GM19395 (cell line): ENCODE measurements around the gene PSME1.
A peak's percentile ranks its signal among the peaks of the same experiment; 100 is the strongest.

Experiments used
- ATAC-seq: cut with Tn5 transposase; IDR thresholded peaks from one replicate; pipeline ENCODE4 v1.9.1; 2021; ENCODE audit warnings: mild to moderate bottlenecking, moderate library complexity; ENCODE audit not compliant: unreplicated experiment

Gene PSME1

DNA sequence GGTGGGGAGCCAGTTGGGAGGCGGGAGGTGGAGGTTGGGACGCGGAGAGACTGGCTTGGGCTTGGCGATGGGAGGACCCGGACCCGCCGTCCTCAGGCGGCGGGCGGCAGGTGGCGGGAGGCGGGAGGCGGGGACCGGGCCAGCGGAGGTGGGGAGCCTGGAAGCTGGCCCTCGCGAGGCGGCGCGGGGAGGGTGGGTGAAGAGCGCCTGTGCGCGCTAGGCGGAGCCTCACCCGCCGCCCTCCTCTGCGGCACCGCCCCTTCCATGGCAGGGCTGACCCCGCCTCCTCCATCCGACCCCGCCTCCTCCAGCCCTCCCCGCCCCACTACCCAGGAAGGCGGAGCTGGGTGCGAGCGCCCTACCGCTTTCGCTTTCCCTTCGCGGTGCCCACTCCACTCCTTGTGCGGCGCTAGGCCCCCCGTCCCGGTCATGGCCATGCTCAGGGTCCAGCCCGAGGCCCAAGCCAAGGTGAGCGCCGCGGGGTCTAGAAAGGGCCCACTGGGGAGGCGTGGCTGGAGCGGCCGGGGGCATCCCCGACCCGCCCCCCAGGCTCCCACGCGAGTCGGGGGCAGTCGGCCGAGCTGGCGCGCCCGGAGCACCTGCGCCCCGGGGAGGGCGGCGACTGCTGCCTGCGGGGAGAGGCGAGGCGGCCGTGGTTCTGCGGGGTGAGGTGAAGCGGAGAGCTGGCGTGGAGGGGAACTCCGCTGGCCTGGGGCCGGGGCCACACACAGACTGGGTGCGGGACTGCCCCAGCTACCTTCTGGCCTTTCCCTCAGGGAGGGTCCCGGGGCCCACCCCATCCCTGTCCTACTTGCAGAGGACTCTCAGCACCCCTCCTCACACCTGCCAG is at the start of gene PSME1:
TSS of gene PSME1 (plus strand) at position 361 of the 850 bp plus-strand sequence. CDS start at position 430, 69 bp downstream.
- peak; percentile 75 for ATAC-seq

DNA sequence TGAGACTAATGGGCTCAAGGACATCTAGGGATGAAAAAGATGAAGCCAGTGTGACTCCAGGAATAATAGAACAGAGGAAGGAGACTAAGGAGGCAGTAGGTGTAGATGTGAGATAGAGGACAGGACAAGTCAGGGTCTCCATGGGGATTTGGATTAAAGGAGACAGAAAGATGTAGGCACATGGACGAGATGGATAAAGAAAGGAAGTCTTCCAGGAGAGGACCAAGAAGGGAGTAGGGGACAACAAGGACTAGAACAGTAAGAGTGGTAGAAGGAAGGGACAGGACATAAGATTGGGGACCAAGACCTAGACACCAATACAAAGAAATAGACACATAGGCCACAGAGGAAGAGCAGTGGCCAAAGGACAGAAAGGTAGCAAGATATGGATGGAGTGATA is 49.0 kb upstream of the PSME1 start:
- no peak for ATAC-seq

GRCh38 chr14:24088095-24088494 is 47.9 kb upstream of the PSME1 start:
- no peak for ATAC-seq

DNA sequence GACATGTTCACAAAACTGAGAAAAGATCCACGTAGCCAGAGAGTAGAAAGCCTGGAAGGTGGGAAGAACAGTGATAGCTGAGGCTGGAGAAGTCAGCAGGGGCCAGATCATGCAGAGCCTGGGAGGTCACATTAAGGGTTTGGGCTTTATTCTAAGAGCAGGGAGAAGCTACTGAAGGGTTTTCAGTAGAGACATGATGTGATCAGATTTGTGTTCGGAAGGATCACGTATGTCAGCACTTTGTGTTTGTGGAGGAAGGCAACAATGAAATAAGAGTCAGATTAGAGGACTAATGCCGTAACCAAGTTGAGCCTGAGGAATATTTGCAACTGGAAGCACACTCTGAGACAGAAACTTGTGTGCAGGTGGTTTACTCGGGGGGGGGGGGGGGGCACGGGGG is 46.1 kb upstream of the PSME1 start:
- no peak for ATAC-seq

DNA sequence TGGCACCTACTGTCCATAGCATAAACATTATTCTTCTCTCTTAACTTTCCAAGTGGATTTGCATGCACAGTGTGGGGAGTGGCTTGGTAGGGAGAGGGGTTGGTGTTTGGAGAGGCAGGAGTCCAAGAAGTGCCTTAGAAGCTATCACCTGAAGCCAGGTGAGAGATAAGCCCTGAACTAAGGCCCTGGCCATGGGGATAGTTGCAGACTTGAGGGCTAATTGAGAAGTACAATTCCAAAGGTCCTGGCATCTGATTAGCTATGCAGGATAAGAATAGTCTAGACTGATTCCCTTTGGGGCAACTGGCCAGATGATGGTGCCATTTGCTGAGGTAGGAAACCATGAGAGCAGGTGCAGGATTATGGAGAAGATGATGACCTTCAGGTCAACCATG is 43.9 kb upstream of the PSME1 start:
- no peak for ATAC-seq

GRCh38 chr14:24092505-24093206 is 43.3 kb upstream of the PSME1 start:
- ATAC-seq, result no peak

GRCh38 chr14:24093207-24093900 is 42.6 kb upstream of the PSME1 start:
- ATAC-seq, result no peak

DNA sequence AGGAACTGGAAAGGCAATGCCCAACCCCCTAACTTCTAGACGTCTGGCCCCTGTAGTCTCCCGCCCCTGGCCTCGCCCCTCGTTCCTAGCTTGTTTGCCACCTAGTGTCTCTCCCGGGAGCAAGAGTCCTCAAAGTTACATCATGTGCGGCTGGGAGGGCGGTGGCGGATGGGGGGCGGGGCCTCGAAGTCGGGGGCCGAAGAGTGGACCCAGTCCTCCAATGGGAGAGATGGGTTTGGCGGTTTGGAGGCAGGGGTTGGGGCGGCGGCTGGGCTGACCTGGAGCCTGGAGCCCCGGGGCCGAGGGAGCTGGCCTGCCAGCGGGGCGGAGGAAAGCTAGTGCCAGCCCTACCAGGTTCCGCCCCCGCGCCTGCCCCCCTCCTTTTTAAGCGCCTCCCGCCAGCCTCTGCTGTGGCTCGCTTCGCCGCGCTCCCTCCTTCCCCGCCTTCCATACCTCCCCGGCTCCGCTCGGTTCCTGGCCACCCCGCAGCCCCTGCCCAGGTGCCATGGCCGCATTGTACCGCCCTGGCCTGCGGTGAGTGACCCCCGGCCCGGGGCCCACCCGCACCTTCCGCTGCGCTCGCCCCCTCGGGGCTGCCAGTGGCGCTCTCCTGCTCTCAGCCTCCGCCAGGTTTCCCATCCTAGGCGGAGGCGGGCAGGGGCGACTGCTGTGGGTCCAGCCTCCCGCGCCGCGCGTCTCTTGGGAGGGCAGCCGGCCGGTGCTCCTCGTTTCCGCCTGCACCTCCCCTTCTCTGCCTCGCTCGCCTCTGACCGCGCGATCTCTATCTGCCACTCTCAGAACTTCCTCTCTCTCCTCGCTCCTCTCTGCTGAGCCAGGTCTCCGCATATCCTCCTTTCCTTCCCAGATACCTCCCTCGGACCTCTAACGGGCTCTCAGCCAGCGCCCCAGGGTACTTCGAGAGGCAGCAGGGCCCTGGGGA is 41.8 kb upstream of the PSME1 start, which contains the start of gene PCK2:
TSS of gene PCK2 (plus strand) at position 411 of the 940 bp plus-strand sequence. CDS start at position 506, 95 bp downstream.
- ATAC-seq, result peak; percentile 52

- ATAC-seq, result peak; percentile 0
Measured at GRCh38 chr14:24094841-24095270, 41.1 kb upstream of the PSME1 start.

DNA sequence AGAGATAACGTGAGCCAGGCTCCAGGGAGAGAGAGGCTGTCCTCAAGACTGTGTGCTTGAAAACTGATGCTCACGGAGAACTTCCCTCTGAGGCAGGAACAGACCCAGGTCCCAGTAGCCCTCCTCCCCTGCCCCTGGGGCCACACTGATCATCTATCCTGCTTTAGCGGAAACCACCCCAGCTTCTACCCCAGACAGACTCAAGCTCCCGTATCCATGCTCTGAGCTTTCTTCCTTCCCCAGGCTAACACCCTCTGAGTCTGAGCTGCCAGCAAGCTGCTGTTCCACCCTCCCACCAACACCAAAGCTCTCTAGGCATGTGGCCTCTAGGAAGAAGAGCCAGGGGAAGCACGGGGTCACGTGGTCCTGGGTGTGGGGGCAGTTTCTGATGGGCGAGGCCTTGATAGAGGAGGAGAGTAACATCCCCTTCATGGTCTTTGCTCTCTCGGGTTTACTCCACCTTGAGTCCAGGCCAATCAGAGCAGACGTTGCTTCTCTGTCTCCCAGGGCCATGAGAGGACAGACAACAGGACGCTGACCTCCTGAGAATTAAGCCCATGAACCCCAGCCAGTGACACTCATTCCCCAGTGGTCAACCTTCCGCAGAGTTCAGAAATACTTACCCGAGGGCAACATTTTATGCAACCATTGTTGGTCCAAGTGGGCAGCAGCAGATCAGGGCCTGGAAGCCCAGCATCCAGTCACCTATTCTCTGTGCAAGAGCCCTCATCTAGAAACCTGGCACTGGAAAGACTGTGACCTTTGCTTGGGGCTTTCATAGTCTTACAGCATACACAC is 40.5 kb upstream of the PSME1 start:
- ATAC-seq, result peak; percentile 71

DNA sequence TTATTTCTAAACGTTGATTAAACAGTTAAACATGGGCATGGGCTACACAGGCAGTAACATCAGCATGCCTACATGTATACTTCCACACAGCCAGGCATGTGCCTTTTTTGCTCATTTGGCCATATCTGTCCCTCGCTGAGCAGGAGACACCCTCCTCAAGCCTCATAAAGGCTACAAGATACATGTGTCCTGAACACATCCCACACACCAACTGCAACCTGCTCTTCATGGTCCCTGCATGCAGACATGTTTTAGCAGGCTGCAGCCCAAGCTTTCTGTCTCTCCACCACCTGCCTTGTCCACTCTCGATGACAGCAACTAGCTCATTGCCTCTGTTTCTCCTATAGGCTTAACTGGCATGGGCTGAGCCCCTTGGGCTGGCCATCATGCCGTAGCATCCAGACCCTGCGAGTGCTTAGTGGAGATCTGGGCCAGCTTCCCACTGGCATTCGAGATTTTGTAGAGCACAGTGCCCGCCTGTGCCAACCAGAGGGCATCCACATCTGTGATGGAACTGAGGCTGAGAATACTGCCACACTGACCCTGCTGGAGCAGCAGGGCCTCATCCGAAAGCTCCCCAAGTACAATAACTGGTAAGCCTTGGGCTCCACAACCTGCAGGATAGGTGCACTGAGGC is 39.3 kb upstream of the PSME1 start:
- no peak for ATAC-seq

DNA sequence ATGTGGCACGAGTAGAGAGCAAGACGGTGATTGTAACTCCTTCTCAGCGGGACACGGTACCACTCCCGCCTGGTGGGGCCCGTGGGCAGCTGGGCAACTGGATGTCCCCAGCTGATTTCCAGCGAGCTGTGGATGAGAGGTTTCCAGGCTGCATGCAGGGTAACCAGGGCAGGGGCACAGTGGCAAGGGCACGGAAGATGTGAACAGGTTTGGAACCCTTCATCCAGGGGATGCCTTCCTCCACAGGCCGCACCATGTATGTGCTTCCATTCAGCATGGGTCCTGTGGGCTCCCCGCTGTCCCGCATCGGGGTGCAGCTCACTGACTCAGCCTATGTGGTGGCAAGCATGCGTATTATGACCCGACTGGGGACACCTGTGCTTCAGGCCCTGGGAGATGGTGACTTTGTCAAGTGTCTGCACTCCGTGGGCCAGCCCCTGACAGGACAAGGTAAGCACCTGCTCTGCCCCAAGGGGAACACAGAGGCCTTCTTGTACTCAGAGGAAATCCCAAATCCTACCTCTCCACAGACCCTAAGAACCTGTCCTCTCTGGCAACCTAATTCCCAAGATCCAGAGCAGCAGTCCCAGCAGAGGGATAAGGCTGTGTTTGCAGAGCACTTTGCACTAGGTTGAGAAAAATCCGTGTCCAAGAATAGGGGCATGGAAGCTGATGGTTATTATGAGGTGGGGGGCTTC is 37.6 kb upstream of the PSME1 start:
- no peak for ATAC-seq

GRCh38 chr14:24098927-24099813 is 36.8 kb upstream of the PSME1 start:
- no peak for ATAC-seq

GRCh38 chr14:24100197-24100981 is 35.6 kb upstream of the PSME1 start:
- ATAC-seq, result no peak

GRCh38 chr14:24100982-24101494 is 35.0 kb upstream of the PSME1 start:
- no peak for ATAC-seq

- ATAC-seq, result no peak
Measured at GRCh38 chr14:24102357-24103048, 33.5 kb upstream of the PSME1 start.
